GM19455 (cell line): ENCODE results near the gene CHM.
"Not testable (repeated sequence)": the region's sequence is repeated elsewhere in the genome, so short reads cannot be mapped to it uniquely, and the experiment has no call there.

Experiments
- ATAC-seq: cut with Tn5 transposase; IDR thresholded peaks from one replicate; pipeline ENCODE4 v1.9.1; 2021; ENCODE audit not compliant: unreplicated experiment

CHM gene, protein sequence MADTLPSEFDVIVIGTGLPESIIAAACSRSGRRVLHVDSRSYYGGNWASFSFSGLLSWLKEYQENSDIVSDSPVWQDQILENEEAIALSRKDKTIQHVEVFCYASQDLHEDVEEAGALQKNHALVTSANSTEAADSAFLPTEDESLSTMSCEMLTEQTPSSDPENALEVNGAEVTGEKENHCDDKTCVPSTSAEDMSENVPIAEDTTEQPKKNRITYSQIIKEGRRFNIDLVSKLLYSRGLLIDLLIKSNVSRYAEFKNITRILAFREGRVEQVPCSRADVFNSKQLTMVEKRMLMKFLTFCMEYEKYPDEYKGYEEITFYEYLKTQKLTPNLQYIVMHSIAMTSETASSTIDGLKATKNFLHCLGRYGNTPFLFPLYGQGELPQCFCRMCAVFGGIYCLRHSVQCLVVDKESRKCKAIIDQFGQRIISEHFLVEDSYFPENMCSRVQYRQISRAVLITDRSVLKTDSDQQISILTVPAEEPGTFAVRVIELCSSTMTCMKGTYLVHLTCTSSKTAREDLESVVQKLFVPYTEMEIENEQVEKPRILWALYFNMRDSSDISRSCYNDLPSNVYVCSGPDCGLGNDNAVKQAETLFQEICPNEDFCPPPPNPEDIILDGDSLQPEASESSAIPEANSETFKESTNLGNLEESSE

DNA sequence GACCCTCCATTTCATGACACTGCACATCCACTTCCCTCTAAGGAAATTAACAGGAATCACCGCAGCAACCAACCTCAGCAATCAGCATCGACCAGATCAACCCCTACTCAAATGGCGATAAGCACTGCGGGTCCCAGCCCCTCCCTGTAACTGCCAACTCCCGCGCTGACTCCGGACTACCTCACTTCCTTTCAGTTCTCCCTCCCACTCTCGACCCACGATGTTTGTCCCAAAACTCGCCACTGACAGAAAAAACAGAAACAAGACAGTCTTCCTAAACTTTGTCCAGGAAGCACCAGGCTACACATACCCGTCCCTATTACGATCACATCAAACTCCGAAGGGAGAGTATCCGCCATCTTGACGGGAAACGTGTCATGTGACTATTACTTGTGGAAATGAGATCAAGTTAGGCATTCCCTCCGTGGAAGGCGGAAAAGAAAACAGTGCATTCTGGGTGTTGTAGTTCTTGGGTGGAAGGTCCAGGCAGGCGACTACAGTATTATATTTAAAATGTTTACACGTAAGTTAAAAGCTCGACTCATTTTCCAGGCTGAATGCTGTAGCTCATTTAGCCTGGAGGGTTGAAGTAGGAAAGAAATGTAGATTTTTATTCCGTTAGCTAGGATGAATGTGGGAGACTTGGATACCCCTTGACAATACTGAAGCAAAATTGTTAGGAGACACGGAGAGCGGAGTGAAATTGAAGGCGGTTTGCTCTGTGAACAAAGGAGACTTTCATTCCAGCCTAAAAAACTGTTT is at the start of gene CHM:
CHM (minus strand) TSS at position 385 of the 762 bp plus-strand sequence; CDS start at position 359, 26 bp downstream.
- peak; percentile 100 for ATAC-seq

DNA sequence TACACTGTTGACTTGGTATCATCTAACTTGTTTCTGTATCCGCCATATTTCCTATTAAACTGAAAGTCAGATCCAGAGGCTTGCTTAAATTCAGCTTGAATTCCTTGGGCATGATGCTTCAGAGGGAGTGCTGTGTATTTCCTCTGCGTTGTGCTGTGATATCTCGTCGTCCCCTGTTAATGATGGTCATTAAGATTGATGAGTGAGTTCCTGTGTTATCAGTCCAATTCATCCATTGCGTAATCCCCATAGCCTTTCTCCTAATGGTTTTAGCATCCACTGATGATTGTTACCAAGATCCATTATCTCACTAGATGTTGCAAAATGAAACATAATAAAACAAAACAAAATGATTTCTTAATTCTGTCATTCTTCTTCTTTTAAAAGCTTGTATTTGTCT is 31.3 kb upstream of the CHM start:
- no peak for ATAC-seq

DNA sequence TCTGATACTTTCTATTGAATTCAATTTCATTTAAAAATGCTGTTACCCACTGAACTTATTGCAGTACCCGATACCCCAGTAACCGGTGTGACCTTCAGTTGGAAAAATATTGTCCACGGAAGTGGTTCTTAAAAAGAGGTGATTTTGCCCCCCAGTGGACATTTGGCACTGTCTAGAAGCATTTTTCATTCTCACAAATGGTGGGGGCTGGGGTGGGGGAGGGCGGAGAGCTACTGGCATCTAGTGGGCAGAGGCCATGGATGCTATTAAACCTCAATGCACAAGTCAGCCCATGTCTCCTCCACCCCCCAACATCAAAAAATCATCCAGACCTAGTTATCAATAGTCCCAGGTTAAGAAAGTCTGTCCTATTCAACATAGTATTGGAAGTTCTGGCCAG is 19.6 kb upstream of the CHM start:
- ATAC-seq = no peak

DNA sequence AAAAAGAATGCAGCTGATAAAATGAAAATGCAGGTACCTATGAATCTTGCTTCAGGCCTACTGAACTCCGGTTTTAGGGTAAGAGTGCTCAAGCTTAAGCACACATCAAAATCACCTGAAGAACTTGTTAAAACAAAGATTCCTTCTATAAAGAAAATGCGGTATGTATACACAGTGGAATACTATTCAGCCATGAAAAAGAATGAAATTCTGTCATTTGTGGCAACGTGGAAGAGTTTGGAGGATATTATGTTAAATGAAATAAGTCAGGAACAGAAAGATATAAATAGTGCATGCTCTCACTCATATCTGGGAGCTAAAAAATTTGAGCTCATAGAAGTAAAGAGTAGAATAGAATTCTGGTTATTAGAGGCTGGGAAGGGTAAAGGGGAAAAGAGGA is 14.0 kb upstream of the CHM start:
- no peak for ATAC-seq

DNA sequence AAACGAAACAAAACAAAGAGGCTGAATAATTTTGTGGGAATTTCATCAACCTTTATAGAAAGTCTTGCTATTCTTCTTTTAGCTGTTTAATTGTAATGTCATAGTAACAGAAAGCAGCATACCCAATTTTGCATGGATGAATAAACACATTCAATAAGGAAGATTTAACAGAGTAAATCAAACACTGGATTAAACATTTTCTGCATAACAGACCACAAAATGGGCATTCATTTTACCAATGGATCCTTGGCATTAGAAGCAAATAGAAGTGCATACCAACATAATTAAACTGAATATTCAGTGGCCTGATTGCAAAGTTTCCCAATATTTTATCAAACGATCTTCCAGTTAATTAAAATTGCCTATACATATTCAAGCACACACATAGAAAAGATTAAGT is 4.4 kb upstream of the CHM start:
- ATAC-seq = no peak

DNA sequence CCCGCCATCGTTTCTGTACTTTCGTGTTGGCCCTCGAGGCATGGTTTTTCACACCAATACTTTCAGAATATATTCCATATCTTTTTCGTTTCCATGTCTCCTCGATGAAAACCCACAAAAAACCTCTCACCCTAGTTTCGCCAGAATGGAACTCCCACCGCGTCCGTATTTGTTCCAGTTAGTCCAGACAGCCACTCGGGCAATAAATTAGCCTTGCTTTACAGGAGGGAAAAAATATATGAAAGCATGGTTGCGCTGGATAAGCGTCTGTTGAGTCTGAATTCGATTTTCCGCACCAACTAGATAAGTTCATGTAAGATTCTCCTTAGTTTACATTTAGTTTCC is 550 bp upstream of the CHM start:
- ATAC-seq = no peak

DNA sequence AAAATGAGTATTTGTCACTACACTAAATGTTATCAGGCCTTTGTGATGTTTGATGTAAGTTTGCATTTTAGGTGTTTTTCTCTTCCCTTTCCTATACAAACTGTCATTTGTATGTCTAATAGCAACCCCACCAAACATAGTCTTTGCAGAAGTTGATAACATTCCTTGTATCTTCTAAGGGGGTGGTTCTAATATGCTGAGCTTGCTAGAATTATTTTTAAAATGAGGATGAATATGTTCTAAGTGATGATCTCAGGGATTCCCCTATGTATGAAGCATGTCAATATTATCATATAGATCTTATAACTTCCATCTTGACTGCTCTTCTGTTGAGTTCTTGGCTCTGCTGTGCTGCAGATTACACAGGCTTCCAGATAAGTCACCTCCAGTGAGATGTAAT is 3.1 kb downstream of the CHM start:
- ATAC-seq = no peak

DNA sequence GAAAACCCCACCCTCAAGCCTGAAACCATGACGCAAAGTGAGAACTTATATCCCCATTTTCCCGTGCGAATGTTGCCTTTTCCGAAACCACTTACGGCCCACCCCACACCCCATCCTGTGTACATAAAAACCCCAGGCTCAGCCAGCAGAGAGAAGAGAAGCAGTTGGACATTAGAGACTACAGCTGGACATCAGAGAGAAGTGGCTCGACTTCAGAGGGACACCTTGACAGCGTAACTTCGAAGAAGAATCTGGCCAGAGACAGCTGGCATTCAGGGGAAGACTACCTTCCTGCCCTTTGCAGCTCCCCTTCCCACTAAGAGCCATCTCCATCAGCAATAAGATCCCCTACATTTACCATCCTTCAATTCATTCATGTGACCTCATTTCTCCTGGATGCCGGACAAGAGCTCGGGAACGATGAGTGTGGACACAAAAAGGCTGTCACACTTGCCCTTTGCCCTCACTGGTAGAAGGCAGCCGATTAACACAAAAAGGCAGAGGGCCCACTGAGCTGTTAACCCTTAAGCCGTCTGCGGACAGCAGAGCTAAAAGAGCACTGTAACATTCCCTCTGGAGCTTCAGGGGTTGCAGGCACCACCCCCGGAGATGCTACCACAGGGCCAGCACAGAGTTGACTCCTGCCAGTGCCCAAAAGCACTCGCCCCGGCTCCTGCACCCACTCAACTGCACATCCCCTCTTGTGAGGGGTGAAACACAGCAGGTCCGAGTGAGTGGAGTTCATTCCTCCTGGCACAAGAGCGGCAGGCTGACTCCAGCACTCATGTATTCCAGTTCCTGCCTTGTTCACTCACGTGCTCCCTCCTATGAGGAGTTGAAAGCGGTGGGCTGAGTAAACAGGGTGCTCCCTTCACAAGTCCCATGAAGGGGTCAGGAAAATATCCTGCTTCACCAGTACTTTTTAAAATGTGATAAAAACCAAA is 7.5 kb downstream of the CHM start:
- ATAC-seq = no peak

DNA sequence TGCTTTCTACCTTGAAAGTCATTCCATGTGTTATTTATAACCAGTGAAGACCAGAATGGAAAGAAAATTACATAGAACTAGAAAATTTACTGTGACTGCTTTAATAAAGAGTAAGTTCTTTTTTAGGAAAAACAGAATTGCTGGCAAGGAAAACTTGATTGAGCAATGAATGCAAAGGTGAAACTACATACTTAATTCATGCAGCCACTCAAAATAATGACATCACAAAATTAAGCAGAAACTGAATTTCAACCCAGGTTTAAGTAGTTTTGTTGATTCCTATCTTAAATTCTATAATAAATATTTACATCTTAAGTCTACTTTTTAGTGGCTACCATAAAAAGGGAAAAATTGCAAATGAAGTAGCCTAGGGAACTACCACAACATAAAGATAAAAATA is 14.0 kb downstream of the CHM start:
- ATAC-seq = no peak

DNA sequence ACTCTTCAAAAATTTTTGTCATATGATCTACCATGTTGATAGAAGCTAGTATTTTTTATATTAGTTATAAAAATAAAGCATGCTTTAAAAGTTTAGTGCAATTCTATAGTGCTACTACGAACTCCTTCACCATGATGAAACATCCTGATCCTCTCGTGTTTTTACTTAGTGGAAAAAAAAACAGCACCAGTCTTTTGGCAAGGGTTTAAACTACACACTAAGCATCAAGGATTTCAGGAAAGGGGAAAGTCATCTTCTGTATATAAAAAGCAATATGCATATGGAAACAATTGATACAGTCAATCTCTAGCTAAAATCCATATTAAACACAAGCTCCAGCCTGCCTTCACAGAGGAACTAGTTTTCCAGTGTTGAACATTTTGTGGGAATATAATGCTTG is 18.7 kb downstream of the CHM start:
- no peak for ATAC-seq

DNA sequence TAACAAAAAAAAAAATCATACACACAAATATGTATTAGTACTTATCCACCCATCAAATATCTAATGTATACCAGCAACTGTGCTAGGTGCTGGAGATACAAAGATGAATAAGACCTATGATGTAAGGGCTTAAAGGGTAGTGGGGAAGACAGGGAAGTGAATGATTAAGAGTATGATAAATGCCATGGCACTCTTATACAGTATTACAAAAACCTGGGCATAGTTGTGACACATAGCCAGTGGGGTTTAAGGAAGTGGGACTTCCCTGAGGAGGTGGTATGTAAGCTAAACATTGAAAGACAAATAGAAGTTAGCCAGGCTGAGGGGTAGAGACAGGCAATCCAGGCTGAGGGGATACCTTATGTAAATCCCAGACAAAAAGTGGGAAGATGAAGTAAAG is 23.5 kb downstream of the CHM start:
- ATAC-seq = no peak

DNA sequence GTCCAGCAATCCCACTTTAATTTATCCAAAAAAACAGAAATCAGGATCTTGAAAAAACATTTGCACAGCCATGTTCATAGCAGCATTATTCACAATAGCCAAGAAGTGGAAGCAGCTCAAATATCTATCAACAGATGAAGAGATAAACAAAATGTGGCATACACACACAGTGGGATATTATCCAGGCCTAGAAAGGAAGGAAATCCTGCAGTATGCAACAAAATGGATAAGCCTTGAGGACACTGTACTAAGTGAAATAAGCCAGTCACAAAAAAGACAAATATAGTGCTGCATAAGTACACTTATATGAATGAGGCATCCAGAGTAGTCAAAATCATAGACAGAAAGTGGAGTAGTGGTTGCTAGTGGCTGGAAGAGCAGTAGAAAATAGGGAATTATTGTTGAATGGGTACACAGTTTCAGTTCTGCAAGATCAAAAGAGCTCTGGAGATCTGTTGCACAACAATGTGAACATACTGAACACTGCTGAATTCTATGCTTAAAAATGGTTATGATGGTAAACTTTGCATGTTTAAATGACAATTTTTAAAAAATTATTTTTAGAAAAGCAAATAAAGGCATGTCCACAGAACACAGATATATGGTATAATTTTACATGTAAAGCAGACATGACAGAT is 25.6 kb downstream of the CHM start:
- no peak for ATAC-seq

DNA sequence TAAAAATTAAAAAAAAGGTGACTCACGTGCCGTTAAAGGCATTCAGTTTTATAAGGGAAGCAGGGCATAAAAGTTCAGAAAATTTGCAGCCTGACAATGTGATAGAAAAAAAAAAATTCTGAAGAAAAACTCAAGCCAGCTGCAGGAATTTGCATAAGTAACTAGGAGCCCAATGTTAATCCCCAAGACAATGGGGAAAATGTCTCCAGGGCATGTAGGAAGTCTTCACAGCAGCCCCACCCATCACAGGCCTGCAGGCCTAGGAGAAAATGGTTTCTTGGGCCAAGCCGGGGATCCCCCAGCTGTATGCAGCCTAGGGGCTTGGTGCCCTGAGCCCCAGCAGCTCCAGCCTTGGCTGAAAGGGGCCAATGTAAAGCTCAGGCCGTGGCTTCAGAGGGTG is 31.2 kb downstream of the CHM start:
- no peak for ATAC-seq

DNA sequence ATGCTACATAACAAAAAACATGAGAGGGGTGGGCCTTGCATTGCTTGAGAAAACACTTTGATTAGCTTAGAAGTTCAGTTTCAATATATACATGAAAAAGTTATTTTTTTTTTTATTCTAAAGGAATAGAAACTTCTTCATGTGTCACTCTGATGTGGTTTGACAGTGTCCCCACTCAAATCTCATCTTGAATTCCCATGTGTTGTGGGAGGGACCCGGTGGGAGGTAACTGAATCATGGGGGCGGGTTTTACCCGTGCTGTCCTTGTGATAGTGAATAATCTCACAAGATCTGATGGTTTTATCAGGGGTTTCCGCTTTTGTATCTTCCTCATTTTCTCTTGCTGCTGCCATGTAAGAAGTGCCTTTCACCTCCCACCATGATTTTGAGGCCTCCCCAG is 32.4 kb downstream of the CHM start:
- not testable (repeated sequence) for ATAC-seq

DNA sequence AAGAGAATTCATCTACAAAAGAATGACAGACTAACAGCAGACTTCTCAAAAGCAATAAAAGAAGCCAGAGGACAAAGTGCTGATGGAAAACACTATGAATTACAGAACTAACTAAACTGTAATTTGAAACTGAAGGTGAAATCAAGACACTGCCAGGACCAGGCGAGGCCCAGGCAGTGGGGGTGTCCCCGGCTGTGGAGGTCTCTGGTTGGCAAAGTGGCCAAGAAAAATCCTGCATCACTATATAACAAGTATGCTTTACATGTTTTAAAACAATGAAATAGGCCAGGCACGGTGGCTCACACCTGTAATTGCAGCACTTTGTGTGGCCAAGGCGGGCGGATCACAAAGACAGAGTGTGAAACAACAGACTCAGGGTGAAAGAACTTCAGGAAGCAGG is 32.9 kb downstream of the CHM start:
- ATAC-seq = no peak

DNA sequence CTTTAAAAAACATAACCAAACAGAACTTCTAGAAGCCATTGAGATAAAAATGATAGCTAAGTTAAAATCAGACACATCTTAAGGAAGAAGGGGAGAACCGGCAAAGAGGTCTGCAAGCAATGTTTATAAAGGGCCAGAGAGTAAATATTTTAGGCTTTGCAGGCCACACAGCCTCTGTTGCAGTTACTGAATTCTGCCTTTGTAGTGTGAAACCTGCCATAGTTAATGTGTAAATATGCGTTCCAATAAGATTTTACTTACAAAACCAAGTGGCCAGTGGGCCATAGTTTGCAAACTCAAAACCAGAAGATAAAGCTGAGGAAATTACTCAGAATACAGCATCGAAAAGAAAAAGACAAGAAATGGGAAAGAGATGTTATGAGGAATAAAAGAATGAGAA is 33.6 kb downstream of the CHM start:
- no peak for ATAC-seq

DNA sequence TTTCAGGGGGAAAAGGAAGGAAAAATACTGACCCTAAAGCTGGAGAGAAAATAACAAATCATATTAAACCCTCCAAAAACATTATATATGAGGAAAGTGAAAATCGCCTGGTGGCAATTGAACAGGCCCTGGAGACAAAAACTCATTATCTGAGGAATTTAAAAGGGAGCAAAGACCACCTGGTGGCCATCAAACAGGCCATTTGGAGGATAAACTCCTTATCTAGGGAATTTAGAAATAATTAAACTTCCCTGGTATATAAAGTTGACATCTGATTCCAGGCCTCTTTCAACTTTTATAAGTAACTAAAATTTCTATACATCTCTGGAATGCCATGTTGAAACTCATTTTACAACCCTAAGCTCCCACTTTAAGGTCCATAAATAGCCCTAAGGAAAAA is 35.2 kb downstream of the CHM start:
- no peak for ATAC-seq

DNA sequence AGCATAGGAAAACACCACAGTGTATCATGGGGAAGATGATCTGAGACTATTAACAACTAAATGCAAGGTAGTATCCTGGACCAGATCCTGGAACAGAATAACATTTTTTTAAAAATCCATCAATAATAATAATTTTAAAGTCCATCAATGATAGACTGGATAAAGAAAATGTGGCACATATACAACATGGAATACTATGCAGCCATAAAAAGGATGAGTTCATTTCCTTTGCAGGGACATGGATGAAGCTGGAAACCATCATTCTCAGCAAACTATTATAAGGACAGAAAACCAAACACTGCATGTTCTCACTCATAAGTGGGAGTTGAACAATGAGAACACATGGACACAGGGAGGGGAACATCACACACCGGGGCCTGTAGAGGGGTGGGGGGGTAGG is 37.6 kb downstream of the CHM start:
- ATAC-seq = not testable (repeated sequence)

DNA sequence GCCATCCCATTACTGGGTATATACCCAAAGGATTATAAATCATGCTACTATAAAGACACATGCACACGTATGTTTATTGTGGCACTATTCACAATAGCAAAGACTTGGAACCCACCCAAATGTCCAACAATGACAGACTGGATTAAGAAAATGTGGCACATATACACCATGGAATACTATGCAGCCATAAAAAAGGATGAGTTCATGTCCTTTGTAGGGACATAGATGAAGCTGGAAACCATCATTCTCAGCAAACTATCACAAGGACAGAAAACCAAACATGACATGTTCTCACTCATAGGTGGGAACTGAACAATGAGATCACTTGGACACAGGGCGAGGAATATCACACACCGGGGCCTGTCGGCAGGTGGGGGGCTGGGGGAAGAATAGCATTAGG is 39.5 kb downstream of the CHM start:
- not testable (repeated sequence) for ATAC-seq

DNA sequence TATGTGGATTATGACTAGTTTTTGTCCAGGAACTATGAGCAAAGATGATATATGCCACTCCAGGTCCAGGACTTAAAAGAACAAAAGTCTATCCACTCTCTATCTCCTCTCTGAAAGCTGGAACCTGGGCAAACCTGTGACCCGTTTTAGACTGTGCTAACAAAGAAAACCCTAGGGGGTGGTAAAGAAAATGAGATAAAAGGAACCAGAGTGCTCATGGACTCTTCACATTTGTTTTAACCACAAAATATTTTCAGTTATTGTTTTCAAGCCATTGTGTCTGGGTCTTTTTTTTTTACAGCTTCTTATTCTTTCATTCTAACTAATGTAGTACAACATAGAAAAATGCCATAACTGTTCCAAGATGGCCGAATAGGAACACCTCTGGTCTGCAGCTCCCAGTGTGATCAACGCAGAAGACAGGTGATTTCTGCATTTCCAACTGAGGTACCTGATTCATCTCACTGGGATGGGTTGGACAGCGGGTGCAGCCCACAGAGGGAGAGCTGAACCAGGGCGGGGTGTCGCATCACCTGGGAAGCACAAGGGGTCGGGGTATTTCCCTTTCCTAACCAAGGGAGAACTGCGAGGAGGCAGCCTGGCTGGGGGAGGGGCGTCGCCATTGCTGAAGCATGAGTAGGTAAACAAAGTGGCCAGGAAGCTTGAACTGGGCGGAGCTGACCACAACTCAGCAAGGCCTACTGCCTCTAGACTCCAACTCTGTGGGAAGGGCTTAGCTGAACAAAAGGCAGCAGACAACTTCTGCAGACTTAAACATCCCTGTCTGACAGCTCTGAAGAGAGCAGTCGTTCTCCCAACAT is 45.1 kb downstream of the CHM start:
- ATAC-seq = no peak
